HUES6 (cell line): ENCODE data around the gene TMEM120A.

Experiments
- H3K27ac ChIP-seq: 2 replicates; pipeline ENCODE4 v1.7.0; 2013; ENCODE audit warnings: low read depth, mild to moderate bottlenecking, low read length, inconsistent platforms
- H3K27me3 ChIP-seq: 2 replicates; pipeline ENCODE4 v1.6.1; 2013; ENCODE audit warnings: low read length; ENCODE audit not compliant: control insufficient read depth, insufficient read depth
- H3K36me3 ChIP-seq: 2 replicates; pipeline ENCODE4 v1.6.1; 2013; ENCODE audit warnings: low read length; ENCODE audit not compliant: control insufficient read depth, insufficient read depth
- H3K4me1 ChIP-seq: 2 replicates; pipeline ENCODE4 v1.6.1; 2013; ENCODE audit warnings: low read length; ENCODE audit not compliant: control insufficient read depth, insufficient read depth
- H3K4me3 ChIP-seq: 2 replicates; pipeline ENCODE4 v1.5.1; 2013; ENCODE audit warnings: low read depth, low read length
- H3K9ac ChIP-seq: one replicate; pipeline ENCODE4 v1.6.1; 2013; ENCODE audit warnings: mild to moderate bottlenecking, low read length
- H3K9me3 ChIP-seq: 2 replicates; pipeline ENCODE4 v1.6.1; 2013; ENCODE audit warnings: low read depth, low read length; ENCODE audit not compliant: control insufficient read depth, insufficient read depth

TMEM120A gene

GRCh38 chr7:75977743-75978142 lies 16.7 kb downstream of the TMEM120A start:
- no peaks in the 10 kb centered on the region for H3K4me1 ChIP-seq
- no peaks in the 10 kb centered on the region for H3K9me3 ChIP-seq
- H3K36me3 ChIP-seq = peaks cover 58% of the 10 kb centered on the region
- no peak overlapping the region for H3K4me3 ChIP-seq
- H3K27ac ChIP-seq = no peak overlapping the region
- no peak overlapping the region for H3K9ac ChIP-seq
- H3K27me3 ChIP-seq = no peaks in the 10 kb centered on the region

GRCh38 chr7:75971961-75972763 lies 22.2 kb downstream of the TMEM120A start:
- no peak overlapping the region for H3K27ac ChIP-seq
- H3K36me3 ChIP-seq = peaks cover 41% of the 10 kb centered on the region
- H3K27me3 ChIP-seq = no peaks in the 10 kb centered on the region
- no peaks in the 10 kb centered on the region; the same call in 1 of the 2 replicates for H3K4me1 ChIP-seq
- no peak overlapping the region for H3K4me3 ChIP-seq
- no peaks in the 10 kb centered on the region for H3K9me3 ChIP-seq
- H3K9ac ChIP-seq = no peak overlapping the region

- H3K36me3 ChIP-seq = peaks cover 43% of the 10 kb centered on the region
- no peak overlapping the region for H3K27ac ChIP-seq
- no peaks in the 10 kb centered on the region for H3K27me3 ChIP-seq
- no peak overlapping the region for H3K9ac ChIP-seq
- no peaks in the 10 kb centered on the region; the same call in 1 of the 2 replicates for H3K4me1 ChIP-seq
- no peak overlapping the region for H3K4me3 ChIP-seq
- H3K9me3 ChIP-seq = no peaks in the 10 kb centered on the region
Measured at GRCh38 chr7:75971309-75971960, 23.0 kb downstream of the TMEM120A start.

- H3K27me3 ChIP-seq = no peaks in the 10 kb centered on the region
- no peak overlapping the region for H3K9ac ChIP-seq
- H3K27ac ChIP-seq = no peak overlapping the region
- no peak overlapping the region for H3K4me3 ChIP-seq
- no peaks in the 10 kb centered on the region for H3K9me3 ChIP-seq
- H3K4me1 ChIP-seq = no peaks in the 10 kb centered on the region; the same call in 1 of the 2 replicates
- H3K36me3 ChIP-seq = peaks cover 55% of the 10 kb centered on the region
Measured at GRCh38 chr7:75969704-75970498, 24.5 kb downstream of the TMEM120A start.

- H3K4me1 ChIP-seq = no peaks in the 10 kb centered on the region; the same call in 1 of the 2 replicates
- H3K4me3 ChIP-seq = no peak overlapping the region
- peaks cover 58% of the 10 kb centered on the region for H3K36me3 ChIP-seq
- no peak overlapping the region for H3K9ac ChIP-seq
- no peak overlapping the region for H3K27ac ChIP-seq
- no peaks in the 10 kb centered on the region for H3K9me3 ChIP-seq
- H3K27me3 ChIP-seq = no peaks in the 10 kb centered on the region
Measured at GRCh38 chr7:75969182-75969581, 25.2 kb downstream of the TMEM120A start.

- Histone ChIP-seq H3K4me1 (no peaks in the 10 kb centered on the region; the same call in 1 of the 2 replicates), H3K36me3 (peaks cover 54% of the 10 kb centered on the region), H3K9me3 (no peaks in the 10 kb centered on the region), H3K27ac (no peak overlapping the region), H3K27me3 (no peaks in the 10 kb centered on the region), H3K4me3 (no peak overlapping the region), H3K9ac (no peak overlapping the region)
Measured at GRCh38 chr7:75968561-75969001, 25.8 kb downstream of the TMEM120A start.

- Histone ChIP-seq H3K36me3 (peaks cover 55% of the 10 kb centered on the region), H3K9me3 (no peaks in the 10 kb centered on the region), H3K27ac (no peak overlapping the region), H3K4me3 (no peak overlapping the region), H3K27me3 (no peaks in the 10 kb centered on the region), H3K9ac (no peak overlapping the region), H3K4me1 (no peaks in the 10 kb centered on the region; the same call in 1 of the 2 replicates)
Measured at GRCh38 chr7:75968012-75968411, 26.4 kb downstream of the TMEM120A start.

GRCh38 chr7:75967487-75967997 lies 26.9 kb downstream of the TMEM120A start:
- no peak overlapping the region for H3K4me3 ChIP-seq
- H3K9me3 ChIP-seq = no peaks in the 10 kb centered on the region
- no peak overlapping the region for H3K9ac ChIP-seq
- H3K4me1 ChIP-seq = no peaks in the 10 kb centered on the region; the same call in 1 of the 2 replicates
- peaks cover 58% of the 10 kb centered on the region for H3K36me3 ChIP-seq
- no peaks in the 10 kb centered on the region for H3K27me3 ChIP-seq
- no peak overlapping the region for H3K27ac ChIP-seq

GRCh38 chr7:75967055-75967454 lies 27.3 kb downstream of the TMEM120A start:
- H3K4me3 ChIP-seq = no peak overlapping the region
- no peaks in the 10 kb centered on the region for H3K9me3 ChIP-seq
- H3K4me1 ChIP-seq = no peaks in the 10 kb centered on the region; the same call in 1 of the 2 replicates
- peaks cover 57% of the 10 kb centered on the region for H3K36me3 ChIP-seq
- H3K27me3 ChIP-seq = no peaks in the 10 kb centered on the region
- H3K9ac ChIP-seq = no peak overlapping the region
- no peak overlapping the region for H3K27ac ChIP-seq

- Histone ChIP-seq H3K27ac (no peak overlapping the region), H3K9ac (no peak overlapping the region), H3K4me3 (no peak overlapping the region), H3K4me1 (no peaks in the 10 kb centered on the region; the same call in 1 of the 2 replicates), H3K36me3 (peaks cover 58% of the 10 kb centered on the region), H3K27me3 (no peaks in the 10 kb centered on the region), H3K9me3 (no peaks in the 10 kb centered on the region)
Measured at GRCh38 chr7:75966190-75966961, 28.0 kb downstream of the TMEM120A start.
